Amniotic stem cell (primary cell): ENCODE measurements around the gene HEATR9.

ENCODE experiments used
- DNase-seq: peaks from one replicate; lab custom pipeline; 2025; lab: John Stamatoyannopoulos, UW

HEATR9 gene

DNA sequence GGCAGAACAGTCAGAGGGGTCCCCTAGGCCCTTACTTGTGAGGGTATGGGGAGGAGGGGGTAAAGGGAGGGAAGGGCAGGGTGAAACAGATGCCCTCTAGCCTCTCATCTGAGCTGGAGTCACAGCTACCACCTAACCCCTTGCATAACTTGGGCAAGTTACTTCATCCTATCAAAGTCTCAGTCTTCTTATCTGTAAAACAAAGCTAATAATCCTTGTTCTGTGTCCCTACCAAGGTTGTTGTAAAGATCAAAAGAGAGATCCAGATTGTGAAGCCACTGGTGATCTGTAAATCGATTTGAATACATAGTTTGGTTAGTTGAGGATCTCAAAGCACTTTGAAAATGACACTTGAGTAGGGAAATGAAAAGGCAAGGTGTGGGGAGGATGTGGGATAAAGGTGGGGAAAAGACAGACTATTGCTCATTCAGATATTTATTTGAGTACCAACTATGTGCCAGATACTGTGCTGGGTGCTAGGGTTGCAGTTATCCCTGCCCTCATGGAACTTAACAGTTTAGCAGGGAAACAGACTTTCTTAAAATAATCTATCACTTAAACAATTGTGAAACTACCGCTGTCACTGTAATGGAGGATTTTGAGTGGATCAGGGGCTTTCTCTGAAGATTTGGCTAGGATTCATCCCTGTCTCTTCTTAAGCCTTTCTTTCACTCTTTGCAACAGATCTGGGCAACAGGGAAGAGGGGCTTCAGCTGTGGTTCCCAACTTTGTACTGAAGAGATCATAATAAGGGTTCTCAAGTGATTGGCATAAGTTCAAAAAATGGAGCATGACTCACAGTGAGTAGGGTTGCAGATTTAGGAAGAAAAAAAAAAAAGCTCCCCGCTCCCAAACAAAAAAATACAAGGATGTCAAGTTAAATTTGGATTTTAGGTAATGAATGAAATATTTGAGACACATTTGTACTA lies 3.0 kb downstream of the HEATR9 start:
- no peak for DNase-seq

DNA sequence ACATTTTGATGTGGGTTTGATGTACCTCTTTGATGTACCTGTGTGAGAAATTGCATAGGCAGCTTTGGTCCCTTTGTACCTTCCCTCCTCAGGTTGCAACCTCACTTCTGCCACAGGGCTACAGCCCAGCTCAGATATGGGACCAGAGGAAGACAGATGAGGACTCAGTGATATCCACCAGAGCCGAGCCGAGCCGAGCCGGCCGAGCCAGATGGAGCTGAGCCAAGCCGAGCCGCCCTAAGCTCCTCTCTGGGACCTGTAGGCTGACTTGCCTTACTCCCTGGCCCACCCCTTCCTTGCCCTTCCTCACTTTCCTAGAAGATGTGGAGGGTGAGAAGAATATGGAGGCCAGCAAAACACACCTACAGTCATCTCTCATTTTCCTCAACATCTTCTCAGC lies 3.8 kb downstream of the HEATR9 start:
- DNase-seq, result no peak

DNA sequence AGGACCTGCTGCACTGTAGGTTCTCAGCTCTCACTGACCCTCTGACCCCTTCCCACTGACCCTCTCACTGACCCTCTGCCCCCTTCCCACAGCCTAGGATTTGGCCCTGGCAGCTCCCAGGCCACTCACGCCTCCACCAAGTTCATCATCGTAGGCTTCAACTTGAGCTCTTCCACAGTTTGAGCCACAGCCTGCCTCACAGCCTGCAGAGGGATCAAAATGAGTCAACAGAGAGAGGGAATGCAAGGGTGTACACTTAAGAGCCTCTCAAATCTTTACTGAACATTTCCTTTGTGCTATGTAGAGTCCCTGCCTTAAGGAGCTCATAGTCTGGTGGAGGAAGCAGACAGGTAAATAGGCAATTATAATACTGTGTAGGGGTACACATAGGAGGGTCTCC lies 12.1 kb downstream of the HEATR9 start:
- DNase-seq, result no peak

DNA sequence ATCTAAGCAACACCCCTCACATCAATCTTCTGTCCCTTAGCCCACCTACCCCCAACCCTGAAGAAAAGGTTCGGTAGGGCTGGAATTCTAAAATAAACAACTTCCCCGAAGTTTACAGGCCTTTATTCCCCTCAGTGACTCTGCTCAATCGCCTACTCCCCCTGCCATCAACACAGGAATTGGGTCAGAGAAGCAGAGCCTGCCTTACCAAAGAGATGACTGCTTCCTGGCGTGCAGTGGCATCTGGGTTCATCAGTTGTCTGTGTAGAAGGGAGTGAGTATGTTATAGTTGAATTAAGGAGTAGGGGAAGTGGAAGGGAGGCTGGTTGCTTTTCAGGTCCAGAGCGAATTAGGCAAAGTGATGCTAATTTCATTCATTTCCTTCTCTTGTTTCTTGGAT lies 12.7 kb downstream of the HEATR9 start:
- no peak for DNase-seq

DNA sequence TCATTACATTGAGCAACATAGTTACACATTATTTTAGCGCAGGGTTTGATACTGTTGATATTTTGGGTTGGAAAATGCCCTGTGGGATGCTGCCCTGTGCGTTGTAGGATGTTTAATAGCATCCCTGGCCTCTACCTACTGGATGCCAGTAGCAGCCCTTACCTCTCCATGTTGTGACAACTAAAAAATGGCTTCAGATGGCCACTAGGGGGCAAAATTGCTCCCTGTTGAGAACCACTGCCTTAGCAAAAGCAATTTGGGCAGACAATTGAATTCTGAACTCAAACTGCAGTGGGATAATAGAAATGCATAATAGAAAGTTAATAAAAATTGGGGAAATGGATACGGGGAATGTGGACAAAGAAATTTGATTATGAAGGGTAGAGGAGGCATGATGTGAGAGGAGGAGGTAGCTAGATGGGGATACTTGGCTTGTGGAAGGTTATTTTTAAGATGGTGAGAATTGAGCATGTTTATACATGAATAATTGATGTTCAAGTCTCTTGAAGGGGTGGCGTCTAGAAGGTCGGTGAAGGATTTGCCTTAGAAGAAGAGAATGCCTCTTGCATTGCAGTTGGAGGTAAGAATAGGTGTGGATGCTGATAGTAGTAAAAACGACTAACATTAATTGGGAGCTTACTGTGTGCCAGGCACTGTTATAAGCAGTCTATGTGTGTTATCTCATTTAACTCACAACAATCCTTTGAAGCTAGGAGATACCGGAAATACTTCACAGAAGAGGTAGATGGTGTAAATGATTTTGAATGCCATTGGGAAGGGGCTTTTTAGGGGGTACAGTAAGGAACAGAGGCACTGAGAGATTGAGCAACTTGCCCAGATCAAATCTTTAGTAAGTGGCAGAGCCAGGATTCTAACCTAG lies 19.0 kb downstream of the HEATR9 start:
- no peak for DNase-seq

DNA sequence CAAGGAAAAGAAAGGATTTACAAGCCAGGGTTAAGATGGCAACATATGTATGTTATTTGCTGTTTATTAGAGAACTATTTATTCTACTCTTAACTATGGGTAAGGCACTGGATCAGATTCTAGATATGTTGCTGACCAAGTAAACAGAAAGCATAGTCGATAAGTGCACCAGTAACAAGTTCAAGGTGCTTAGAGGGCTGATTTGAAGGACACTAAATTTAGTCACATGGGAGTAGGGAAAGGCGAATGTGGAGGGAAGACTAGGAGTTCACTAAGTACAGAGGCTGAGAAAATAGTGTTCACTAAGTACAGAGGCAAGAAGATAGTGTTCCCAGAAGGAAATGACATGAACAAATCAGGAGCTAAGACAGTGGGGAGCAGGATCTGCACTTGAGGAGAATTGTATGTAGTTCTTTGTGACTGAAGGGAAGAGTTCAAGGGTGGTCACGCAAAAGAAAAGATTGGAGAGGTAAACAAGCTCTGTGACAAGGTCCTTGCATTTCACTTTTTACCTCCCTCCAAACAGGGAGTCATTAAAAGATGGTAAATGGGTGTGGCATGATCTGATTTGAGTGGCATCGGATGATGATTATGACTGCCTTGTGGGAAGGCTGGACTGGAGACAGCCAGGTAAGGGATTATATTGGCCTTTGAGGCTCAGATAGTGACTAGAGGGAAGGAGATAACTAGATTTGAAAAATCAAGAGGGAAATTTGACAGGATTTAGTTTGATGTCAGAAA lies 20.9 kb downstream of the HEATR9 start:
- no peak for DNase-seq

DNA sequence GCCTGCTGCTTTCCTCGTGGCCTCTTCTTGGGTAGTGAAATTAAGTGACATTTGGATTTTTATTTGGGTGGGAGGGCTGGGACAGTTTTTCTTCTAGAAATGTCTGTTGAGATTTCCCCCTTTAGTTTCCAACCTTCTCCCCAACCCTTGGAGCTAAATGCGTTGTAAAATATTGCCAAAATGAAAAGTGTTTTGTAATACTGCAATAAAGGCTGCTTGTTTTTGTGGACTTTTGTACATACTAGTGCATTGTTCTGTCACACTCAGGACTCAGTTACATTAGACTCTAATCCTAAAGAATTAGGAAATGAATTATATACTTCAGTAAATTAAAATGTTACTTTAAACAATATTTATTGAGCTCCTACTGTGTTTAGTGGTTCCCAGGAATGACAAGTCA lies 21.7 kb downstream of the HEATR9 start:
- no peak for DNase-seq

DNA sequence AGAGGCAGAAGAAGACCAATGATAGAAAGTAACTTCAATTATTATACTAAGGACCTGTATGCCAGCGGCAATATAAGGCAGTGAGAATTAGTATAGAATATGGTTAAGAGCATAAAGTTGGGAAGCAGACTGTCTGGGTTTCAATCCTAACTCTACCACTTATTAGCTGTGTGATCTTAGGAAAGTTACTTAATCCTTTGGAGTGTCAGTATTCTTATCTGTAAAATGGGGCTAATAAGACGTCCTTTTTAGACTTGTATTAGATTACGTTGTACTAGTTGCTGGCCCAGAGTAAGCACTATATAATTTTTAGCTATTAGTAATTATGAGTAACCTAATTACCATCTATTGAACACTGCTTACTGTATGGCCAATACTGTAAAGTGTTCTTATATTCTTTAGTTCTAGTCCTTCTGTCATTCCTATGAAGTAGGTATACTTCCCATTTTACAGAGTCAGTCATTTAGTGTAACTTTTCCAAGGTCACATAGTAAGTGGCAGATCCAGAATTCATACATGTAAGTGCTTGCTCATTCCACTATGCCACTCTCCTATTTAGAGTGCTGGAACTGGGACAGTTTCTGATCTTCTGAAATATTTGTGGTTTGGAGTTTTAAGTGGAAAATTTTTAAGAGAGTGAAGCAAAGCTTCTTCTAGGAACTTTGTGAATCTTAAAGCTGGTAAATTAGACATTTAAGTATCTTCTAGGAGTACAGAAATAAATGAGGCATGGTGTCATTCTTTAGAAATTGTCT lies 22.5 kb downstream of the HEATR9 start:
- no peak for DNase-seq

DNA sequence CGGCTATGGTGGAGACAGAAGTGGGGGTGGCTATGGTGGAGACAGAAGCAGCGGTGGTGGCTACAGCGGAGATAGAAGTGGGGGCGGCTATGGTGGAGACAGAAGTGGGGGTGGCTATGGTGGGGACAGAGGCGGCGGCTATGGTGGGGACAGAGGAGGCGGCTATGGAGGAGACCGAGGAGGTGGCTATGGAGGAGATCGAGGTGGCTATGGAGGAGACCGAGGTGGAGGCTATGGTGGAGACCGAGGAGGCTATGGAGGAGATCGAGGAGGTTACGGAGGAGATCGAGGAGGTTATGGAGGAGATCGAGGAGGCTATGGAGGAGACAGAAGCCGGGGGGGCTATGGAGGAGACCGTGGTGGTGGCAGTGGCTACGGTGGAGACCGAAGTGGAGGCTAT lies 24.1 kb downstream of the HEATR9 start:
- no peak for DNase-seq

DNA sequence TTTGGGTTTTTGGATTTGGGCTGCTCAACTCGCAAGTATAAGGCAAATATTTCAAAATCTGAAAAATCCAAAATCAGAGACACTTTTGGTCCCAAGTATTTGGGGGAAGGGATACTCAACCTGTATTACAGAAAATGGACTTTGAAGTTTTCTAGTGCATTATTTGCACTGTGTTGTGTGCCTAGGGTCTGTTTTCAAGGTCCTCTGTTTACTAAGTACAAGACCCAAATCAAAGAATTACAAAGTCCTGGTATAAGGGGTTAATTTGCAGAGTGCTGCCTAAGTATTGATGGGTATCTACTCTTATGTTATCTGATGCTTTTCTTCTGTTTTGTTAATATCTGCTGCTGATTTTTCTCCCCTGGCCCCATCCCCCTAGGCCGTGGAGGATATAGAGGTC lies 25.0 kb downstream of the HEATR9 start:
- DNase-seq, result no peak

DNA sequence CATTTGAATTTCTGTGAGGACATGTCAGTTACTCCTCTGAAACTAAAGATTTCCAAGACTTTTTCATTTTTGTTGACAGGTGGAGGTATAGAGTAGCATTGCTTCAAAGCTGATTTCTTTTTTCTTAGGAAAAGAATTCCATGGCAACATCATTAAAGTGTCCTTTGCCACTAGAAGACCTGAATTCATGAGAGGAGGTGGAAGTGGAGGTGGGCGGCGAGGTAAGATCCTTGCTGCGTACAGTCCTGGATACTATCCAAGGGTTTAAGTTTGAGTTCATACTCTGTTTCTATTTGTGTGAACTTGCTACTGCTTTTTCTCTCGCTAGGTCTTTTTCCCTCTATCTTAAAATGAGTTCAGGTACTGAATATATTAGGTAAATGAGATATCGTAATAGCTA lies 26.5 kb downstream of the HEATR9 start:
- no peak for DNase-seq

DNA sequence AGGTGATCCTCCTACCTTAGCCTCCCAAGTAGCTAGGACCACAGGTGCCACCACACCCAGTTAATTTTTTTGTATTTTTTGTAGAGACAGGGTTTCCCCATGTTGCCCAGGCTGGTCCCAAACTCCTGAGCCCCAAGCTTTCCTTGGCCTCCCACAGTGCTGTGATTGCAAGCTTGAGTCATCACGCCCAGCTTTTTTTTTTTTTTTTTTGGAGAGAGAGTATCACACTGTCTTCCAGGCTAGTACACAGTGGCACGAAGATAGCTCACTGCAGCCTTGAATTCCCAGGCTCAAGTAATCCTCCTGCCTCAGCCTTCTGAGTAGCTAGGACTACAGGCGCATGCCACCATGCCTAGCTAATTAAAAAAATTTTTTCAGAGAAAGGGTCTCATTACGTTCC lies 27.2 kb downstream of the HEATR9 start:
- DNase-seq, result no peak

DNA sequence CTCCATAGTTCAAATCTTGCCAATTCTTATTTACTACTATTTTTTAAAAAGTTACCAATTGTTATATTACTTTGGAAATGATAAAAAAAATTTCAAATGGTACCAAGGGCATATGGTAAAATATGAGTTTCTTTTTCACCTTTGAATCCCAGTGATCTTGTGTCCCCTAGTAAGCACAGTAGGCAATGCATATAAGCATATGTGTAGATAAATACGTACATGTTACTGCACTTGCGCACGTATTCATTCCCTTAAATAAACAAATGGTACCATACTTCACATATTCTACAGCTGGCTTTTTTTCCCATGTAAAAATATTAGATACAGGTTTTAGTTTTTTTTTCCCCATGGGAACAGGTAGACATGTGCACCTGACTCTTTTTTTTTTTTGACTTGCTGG lies 27.6 kb downstream of the HEATR9 start:
- no peak for DNase-seq

DNA sequence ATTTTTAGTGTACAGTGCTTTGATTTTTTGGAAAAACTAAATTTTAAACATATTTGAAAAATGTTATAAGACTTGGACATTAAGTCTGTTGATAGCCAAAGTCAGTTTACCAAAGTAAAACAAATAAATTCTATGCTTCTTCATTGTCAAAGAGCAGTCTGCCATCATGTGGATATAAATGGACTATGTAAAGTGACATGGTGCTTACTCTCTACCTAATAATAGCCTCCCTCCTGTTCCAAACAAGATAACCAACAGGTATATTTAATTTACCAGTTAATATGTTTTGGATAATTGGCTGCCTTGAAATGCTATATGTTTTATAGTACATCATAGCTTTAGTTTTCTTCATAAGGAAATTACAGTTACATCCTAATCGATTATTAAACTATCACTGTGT lies 43.5 kb downstream of the HEATR9 start:
- no peak for DNase-seq

DNA sequence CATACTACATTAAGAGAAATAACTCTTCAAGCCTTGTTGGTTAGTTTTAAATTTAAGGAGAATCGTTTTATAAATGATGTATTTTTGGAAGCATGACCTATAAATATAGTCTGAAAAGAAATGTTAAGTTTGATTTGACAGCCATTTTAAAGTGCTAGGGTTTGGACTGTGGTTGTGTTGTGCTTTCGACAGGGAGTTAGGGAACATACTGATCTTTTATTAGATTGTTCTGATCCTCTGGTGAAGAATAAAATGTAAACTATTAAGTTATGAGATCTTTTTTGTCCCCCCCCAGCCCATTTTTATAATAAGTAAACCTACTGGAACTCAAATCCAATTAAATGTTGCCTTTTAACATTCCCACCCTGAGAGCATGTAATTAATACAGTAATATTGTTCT lies 47.4 kb downstream of the HEATR9 start:
- DNase-seq, result no peak

DNA sequence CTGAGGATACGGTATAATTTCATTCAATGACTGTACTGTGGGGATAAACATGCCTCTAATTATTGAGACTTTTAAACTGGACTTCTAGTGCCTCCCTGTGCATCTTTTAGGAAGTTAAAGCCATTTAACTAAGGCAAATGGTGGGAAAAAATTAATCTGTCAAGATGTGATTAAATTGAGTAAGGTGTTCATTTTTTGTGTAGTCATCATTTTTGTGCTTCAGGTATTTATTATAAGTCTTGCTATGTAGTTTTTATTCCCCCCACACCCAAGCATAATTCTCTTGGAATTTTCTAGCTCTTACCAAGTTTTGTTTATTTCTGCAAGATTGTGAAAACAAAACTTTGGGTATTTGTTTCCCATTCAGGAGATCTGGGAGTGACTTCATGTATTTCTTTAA lies 49.2 kb downstream of the HEATR9 start:
- DNase-seq, result no peak

DNA sequence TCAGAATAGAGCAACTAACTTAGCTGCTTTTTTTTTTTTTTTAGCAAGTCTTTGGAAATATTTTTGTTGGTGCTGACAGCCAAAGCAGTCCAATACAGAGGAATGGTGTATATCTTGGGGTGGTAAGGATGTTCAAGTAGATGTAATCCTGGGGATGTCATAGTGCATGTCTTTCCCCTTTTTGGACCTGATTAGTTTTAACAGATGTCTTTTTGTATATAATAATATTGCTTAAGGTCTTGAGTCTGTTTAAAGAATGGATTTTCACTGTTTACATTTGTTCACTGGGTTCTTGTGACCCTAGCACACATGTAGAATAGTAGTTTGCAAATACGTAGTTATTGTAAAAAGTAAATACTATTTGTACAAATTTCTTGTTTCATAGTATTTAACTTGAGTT lies 51.5 kb downstream of the HEATR9 start:
- no peak for DNase-seq

DNA sequence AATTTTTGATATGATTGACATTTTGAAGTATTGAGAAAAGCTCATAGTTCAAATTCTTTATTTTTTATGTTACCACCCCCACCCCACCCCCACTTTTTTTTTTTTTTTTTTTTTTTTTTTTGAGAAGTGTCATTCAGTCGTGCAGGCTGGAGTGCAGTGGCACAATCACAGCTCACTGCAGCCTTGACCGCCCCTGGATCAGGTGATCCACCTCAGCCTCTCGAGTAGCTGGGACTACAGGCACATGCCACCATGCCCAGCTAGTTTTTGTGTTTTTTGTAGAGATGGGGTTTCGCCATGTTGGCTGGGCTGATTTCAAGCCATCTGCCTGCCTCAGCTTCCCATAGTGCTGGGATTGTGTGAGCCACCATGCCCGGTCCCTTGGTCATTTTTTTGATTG lies 52.0 kb downstream of the HEATR9 start:
- DNase-seq, result no peak

DNA sequence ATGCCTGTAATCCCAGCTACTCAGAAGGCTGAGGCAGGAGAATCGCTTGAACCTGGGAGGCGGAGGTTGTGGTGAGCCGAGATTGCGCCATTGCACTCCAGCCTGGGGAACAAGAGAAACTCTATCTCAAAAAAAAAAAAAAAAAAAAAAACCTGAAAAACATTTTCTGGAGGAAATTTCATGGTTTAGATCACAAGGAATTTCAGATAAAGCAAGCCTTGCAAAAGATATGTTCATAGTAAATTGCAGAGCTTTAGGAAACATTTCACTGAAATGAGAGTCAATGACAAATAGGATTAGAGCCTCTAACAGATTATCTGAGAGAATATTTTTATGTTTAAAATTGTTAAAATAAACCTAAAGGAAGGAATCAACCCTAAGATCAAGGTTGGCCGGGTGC lies 56.2 kb downstream of the HEATR9 start:
- DNase-seq, result no peak

DNA sequence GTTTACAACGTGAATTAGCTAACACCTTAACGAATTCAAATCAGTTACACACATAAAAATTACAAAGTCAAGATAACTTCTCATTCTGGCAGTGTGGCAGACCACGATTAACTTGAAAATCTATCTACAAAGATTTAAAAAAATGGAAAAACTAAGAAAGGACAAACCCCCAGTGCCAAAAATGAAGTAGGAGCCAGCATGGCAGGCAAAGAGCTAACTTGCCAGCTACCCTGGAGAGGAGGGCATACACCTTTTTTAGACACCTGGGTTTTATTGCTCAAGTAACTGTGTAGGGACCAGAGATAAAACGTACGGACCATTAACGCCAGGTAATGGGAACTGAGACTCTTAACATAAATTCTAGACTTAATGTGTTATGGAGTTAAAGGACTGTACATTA lies 56.9 kb downstream of the HEATR9 start:
- DNase-seq, result no peak

DNA sequence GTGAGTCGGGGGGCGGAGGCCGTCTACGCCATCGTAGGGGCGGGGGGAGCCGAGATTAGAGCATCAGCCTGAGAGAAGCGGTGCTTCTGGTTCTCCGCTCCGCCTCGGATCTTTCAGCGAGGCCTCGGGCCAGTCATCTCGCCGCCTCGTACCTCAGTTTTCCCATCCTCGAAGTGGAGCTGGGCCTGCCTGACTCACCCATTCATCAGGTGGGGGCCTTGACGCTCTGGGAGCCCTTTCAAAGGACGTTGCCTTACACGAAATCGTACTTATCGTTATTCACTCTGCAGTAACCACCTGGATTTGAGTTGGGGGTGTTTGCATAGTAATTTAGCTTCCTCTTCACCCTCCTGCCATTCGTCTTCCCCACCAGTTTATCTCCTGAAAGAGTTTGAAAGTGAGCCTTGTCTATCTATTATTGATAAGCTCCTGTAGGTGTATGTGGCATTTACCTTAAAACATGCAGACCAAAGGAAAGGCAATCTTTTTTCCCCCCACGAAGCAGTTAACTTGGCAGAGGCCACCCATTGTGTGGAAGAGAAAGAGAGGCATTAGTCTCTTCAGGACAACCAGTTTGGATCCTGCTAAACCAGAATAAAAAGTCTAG lies 58.7 kb downstream of the HEATR9 start:
- no peak for DNase-seq
